ENCODE data around the gene ANO10.
"Not testable (repeated sequence)": the region's sequence is repeated elsewhere in the genome, so short reads cannot be mapped to it uniquely, and the experiment has no call there.

- not testable (repeated sequence) for TF ChIP-seq CTCF (IDR thresholded peaks at IDR 0.05 in 8 of 11, conservative IDR thresholded peaks at IDR 0.05 in 3 of 11); POLR2A (IDR thresholded peaks at IDR 0.05); POLR2AphosphoS5 (IDR thresholded peaks at IDR 0.05)
Measured at GRCh38 chr3:43593588-43593987, 28.2 kb downstream of the ANO10 start.

All from spleen (tissue), 7 donors.